Renal pelvis (tissue), 4 donors: ENCODE data around the gene MRTFA. TPM values are rescaled to one million over a fixed set of nuclear protein-coding genes. Genes with fewer than 3 reads are reported as not detected.
"Not testable (repeated sequence)": the region's sequence is repeated elsewhere in the genome, so short reads cannot be mapped to it uniquely, and the experiment has no call there.

Experiments
- DNase-seq: peaks from one replicate; pipeline ENCODE4 v3.0.0-alpha.2; 2013
- polyA plus RNA-seq, 3 donors: library from polyadenylated mRNA; unstranded; fragments of 120-200 nt; gene quantifications; one replicate each; pipeline ENCODE4 v1.2.1, GENCODE V29; 2013; ENCODE audit not compliant: insufficient read length in 3 of 3

The MRTFA gene
- polyA plus RNA-seq, 3 donors, result 28.2 to 31.1 (median 28.5) TPM

DNA sequence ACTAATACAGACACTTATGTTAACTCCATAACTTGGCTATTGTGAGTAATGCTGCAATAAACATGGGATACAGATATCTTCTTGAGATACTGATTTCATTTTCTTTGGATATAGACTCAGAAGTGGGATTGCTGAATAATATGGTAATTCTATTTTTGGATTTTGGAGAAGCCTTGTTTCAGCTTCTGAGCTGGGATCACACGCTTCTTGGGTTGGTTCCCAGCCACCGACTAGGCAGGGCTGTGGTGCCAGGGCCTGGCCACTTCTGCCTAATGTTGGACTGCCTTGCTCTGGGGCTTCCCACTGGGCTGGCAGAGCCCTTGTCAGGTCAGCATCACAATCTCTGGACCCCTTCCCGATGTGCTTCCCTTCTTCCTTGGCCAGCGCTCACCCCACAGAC lies 28.8 kb upstream of the MRTFA start:
- no peak for DNase-seq

DNA sequence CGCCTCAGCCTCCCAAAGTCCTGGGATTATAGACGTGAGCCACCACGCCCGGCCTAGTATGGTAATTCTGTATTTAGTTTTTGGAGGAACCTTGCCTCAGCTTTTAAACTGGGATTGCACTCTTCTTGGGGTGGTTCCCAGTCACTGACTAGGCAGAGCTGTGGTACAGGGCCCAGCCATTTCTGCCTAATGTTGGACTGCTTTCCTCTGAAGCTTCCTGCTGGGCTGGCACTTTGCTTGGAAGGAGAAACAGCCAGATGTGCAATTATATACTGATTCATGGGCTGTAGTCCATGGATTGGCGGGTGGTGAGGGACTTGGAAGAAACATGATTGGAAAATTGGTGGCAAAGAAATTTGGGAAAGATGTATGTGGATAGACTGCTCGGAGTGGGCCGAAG lies 25.2 kb upstream of the MRTFA start:
- DNase-seq, result no peak

DNA sequence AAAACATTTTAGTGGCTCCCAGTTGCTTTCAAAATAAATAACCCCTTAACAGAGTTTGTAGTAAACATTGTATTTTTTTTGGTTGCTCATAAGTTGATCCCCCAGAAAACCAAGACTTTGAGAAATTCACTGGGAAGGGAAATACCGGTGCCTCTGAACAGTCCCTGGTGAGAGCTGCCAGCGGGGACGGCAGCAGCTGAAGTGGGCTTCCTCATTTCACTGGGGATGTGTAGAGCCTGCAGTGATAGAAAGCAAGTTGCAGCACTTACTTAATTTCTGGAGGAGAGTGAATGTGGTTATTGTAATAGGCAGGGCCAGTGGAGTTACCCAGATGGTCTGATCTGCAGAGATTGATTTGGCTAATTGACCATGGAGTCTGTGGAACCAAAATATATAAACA lies 24.2 kb upstream of the MRTFA start:
- no peak for DNase-seq

DNA sequence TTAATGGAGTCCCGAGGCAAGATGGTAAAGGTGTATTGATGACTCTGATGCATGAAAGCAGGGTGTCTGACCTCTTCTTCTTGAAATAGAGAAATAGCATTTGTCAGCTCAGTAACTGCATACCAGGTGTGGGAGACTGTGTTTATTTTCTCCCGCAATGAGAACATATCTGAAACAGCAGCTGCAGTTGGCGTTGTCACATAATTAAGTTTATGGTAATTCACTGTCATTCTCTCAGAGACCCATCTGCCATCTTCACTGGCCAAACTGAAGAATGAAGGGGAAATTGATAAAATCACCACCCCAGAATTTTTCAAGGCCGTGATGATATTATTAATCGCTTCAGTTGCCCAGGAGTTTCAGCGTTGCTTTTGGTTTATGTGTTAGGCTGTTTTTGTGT lies 22.6 kb upstream of the MRTFA start:
- DNase-seq, result no peak

DNA sequence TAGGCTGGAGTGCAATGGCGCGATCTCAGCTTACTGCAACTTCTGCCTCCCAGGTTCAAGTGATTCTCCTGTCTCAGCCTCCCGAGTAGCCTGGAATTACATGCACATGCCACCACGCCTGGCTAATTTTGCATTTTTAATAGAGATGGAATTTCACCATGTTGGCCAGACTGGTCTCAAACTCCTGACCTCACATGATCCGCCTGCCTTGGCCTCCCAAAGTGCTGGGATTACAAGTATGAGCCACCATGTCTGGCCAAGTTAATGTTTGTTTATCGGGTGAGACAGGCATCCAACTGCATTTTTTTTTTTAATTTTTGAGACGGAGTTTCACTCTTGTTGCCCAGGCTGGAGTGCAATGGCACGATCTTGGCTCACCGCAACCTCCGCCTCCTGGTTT lies 20.1 kb upstream of the MRTFA start:
- not testable (repeated sequence) for DNase-seq

DNA sequence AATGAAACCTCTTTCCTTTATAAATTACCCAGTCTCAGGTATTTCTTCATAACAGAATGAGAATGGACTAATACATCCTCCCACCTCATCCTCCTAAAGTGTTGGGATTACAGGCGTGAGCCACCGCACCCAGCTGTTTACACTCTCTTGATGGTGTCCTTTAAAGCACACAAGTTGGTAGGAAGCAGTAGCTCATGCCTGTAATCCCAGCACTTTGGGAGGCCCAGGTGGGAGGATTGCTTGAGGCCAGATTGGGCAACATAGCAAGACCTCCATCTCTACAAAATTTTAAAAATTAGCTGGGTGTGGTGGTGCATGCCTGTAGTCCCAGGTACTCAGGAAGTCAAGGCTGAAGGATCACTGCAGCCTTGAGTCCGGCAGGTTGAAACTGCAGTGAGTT lies 19.4 kb upstream of the MRTFA start:
- DNase-seq, result not testable (repeated sequence)

DNA sequence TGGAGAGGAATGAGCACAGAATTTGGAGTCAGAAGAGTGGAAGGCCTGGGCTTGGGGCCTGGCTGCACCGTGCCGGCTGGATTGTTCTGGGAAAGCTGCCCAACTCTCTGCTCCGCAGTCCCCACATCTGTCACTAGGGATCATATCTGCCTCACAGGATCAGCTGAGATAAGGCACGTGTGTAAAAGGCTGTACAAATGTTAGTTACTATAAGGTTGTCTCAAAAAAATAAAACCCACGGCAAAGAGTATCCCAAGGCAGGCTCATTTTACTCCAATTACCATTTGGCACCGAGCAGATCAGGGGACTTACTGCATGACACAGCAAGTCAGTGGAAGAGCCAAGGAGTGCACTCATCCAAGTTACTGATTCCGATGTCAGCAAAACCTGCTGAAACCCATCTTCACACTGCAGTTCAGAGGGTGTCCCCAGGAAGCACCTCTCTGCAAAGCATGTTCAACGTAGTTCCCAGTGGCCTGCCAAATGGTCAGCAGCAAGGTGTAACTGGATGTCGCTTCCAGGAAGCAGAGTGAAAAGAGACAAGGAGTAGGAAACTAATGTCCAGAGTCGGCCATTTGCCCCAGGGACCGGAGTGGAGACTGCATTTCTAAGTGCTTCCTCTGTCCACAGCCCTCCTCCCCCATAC lies 18.1 kb upstream of the MRTFA start:
- no peak for DNase-seq

DNA sequence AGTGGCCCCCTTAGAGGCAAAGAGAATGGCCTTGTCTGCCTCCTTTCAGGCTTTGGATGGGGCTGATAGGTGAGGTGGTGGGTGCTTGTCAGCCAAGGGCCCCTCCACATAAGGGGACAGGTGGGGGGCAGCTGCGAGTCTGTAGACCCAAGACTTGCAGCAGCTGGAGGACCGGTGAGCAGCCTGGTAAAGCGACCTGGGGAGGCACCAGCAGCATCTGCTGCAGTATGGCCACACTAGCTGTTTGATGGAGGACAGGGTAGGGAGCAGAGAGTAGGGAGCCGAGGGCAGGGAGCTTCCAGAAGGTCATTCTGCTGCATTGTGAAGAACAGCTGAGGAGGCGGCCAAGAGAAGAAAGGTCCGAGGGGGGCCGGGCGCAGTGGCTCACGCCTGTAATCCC lies 16.8 kb upstream of the MRTFA start:
- no peak for DNase-seq

DNA sequence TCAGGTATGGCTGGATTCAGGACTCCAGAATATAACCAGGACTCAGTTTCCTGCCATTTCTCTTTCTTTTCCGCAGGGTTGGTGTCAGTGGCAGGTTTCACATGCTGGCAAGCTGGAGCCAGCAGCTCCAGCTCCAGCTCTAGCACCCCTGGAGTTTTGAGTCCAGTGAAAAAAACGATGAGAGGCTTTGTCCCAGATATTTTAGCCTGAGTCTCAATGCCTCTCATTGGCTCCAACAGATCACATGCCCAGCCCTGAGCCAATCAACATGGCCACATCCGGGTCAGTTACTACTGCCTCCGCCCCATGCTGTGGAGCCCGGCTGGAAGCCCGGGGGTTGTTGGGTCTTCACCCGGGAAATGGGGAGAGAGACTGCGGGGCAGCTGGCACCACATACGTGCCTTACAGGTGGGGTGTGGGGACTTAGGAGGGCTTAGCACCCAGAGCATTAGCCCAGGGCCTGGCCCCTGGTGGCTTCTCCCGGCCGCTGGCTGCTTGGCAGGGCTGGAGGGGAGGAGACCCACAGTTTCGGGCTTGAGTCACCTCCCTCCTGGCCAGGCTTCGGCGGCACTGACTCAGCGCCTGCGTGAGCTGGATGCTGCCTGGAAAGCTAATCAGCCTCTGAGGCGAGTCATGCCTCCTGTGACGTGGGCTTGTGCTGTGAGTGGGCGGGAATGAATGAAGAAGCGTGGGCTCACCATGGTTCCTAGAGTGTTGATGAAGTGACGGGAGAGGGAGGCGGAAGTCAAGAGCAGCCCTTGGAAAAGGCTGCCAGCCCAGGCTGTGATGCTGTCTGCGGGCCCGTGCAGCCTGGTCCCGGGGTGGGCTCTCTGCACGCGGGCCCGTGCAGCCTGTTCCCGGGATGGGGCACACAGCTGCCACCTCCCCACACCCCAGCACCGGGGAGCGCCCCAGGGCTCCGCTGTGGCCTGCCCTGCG lies 15.3 kb upstream of the MRTFA start:
- DNase-seq, result peak; percentile 73

DNA sequence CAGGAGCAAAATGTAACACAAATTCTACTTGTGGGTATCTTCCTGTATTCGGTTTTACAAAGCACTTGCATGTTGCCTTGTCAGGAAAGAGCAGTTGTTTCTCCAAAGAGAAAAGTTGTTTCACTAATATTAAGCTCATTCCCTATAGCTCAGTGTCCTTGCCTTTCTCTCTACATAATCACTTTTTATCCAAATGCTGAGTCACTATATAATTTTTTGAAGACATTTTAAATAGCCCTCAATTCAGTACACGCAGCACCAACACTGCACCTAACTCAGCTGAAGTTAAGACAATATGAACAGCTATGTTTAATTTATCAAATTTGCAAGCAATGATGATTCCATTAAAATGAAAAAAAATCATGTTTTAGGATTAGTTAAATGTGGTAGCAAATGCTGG lies 14.5 kb upstream of the MRTFA start:
- no peak for DNase-seq

DNA sequence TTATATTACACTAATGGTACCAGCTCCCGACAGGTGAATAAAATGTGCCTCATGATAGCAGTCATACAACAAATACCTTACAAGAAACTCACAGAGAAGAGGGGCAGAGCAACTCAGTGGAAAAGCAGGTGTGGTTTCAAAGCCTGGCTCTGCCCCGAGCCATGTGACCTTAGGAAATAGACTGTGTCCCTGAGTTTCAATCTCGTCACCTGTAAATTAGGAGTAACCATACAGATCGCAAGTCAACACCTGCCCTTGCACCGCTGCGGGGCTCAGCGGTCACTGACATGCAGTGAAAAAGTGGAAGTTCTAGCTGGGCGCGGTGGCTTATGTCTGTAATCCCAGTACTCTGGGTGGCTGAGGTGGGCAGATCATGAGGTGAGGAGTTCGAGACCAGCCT lies 11.9 kb upstream of the MRTFA start:
- no peak for DNase-seq

DNA sequence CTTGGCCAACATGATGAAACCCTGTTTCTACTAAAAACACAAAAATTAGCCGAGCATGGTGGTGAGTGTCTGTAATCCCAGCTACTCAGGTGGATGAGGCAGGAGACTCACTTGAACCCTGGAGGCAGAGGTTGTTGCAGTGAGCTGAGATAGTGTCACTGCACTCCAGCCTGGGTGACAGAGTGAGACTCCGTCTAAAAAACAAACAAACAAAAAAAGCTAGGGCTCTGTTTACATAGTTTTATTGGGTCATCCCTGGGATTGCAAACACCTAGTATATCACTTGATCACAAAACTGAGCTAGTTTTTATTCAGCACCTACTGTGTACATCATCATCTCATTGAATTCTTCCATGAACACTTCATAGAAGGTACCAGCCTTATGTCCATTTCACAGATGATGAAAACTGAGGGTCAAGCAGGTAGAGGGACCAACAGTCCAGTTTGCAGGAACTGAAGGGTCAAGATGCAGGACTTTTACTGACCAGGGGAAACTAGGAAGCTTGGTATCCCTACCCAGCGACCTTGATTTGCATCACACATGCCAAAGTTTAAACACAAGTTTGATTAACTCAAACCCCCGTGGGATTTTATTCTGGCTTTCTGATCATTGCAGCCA lies 9.2 kb upstream of the MRTFA start:
- DNase-seq, result no peak

DNA sequence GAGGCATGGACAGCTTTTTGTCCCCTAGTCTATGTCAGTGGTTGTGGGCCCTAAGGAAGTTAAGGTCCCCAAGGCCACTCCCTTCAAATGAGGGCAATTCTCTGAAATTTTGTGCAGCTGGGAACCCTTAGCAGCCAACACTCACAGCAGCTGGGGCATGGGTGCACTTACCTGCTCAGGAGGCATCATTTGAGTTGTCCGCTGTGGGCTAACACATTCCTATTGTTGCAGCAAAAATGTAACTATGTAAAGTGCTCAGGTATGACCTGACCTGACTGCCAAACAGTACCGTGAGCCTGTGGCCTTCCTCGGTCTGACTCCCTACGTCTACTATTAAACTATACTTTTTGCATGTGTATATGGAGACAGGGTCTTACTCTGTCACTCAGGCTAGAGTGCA lies 5.8 kb upstream of the MRTFA start:
- no peak for DNase-seq

DNA sequence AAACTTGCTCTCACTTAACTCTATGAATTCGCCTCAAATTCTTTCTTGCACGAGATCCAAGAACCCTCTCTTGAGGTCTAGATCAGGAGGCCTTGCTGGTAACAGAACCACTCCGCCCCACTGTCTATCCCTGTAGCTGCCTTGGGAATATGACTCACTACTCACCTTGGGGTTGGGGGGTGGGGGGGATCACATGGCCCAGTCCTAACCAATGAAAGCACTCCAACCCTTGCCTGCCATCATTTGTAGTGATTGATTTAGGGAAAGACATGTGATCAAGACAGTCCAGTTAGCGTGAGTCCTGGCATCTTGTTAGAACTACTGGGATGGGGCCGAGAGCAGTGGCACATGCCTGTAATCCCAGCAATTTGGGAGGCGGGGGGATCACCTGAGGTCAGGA lies 4.8 kb upstream of the MRTFA start:
- no peak for DNase-seq

DNA sequence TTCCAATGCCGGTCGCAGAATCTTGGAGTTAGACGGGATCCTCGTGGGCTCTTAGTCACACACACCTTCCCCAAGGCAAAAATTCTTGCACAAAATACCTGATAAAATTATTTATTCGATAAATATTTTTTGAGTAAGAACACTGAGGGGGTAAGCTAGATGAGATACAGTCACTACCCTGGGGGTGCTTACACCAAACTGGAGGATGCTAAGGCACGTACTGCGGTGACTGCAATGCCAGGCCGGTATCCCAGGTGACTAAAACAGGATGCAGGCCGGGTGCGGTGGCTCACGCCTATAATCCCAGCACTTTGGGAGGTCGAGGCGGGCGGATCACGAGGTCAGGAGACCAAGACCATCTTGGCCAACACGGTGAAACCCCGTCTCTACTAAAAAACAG lies 1.7 kb upstream of the MRTFA start:
- no peak for DNase-seq

DNA sequence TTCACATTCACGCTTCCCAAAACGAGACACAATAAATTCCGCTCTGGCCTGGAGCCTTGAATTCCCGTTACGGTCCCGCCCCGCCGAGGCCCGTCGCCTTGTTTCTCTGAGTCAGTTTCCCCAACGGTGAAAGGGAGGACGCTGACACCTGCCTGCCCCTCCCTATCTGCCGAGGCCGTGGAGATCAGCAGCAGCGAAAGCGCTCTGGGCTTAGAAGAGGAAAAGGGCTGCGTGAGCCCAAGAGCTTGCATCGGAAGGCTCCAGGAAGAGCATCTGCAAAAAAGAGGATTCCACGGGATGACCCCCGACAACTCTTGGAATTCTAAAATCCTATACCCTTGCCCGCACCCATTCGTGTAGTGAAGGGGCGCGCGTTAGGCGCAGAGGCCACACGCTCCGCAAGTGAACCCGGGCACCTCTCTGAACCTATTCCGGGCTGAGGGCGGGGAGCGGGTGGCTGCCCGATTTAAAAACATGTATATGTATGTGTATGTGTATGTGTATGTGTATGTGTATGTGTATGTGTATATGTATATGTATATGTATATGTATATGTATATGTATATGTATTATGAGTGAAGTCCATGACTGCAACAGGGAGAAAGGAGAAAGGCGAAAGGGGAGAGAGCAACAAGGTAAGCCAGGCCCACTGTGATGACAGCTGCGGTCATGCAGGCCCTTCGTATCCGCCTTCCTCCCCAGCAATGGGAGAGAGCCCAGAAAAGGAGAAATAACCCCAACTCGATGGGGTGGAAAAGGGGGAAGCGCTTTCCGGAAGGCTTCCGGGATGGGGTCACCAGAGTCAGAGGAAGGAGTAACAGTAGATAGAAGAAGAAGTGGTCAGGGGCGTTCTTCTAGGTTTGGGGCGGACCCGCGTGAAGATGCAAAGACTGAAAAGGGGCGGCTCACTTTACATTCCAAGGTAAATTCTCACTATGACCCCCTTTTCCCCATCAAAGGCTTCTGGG lies 948 bp upstream of the MRTFA start:
- no peak for DNase-seq

DNA sequence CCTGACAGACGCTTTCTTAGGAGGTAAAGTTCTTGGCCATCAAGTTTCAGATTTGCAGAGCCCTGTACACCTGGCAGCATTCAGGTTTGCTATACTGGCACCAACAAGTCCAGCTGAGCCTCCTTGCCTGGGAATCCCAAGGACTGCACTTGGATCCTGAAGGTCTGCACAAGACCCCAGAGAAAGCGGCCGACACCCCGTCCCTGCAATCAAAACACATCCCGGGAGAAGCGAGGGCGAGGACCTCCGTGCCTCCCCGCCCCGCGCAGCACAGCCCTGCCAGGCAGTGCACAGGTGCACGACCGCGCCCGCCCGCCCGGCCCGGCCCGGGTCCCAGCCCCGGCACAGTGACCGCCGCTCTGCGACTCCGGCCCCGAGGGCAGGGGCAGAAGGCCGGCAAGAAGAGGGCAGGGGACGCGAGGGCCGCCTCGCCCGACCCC lies 559 bp downstream of the MRTFA start:
- no peak for DNase-seq

DNA sequence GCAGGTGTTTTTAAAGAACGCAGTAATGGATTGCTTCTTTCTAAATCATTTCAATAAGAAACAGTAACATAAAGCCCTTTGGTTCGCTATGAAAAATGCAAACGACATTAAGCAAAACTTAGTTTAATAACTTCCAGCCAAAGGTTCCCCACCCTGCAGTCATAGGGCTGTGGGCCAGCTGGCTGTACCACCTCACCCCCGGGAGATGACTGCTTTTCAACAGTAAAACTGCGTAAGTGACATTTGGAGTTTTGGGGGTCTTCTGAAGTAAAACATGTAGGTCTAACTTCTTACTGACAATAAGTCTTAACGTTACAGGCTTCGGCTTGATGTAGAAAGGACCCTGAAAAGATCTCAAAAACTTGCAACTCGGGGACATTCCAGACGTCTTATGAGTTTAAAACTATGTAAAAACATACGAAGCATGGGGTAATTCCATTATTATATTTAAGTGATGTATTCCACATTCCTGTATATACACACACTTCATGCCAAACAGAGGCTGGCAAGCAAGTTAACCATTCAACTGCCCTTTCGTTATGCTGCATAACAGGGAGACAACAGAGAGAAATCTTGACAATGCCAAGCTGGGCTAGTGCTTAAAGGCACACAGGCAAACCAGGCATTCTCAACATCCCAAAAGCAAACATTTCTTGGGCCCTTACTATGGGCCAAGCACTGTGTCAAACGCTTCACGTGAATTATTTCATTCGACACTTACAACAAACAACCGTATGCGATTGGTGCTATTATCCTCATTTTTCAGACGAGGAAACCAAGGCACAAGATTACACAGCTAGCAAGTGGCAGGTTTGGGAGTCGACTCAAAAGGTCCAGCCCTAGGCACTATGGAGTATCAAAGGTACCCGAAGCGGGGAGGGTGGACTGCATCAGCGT lies 1.2 kb downstream of the MRTFA start:
- no peak for DNase-seq

DNA sequence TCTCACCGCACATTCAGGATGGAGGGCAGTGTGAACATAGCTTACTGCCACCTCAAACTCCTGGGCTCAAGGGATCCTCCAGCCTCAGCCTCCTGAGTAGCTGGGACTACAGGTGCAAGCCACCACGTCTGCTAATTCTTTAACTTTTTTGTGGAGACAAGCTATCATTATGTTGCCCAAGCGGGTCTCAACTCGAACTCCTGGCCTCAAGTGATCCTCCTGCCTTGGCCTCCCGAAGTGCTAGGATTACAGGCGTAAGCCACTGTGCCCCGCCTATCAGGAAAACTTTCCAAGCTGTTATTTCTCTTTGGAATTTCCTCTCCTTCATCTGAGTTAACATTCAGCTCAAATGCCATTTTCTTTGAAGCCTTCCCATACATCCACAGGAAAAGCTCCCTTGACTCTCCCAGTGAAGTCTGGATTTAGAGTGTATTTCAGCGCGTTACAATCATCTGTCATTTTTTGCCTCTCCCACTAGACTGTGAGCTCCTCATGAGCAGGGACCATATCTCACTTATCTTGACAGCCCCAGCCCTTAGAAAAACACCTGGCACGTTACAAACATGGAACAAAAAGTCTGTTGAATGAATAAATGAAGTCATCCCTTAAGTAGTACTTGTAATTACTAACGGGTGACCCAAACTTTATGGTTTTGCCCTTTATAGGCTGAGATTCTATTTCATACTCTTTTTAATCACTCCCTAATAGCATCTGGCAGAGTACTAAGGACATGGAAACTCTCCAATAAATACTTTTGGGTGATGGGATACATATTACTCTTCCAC lies 2.2 kb downstream of the MRTFA start:
- DNase-seq, result no peak

DNA sequence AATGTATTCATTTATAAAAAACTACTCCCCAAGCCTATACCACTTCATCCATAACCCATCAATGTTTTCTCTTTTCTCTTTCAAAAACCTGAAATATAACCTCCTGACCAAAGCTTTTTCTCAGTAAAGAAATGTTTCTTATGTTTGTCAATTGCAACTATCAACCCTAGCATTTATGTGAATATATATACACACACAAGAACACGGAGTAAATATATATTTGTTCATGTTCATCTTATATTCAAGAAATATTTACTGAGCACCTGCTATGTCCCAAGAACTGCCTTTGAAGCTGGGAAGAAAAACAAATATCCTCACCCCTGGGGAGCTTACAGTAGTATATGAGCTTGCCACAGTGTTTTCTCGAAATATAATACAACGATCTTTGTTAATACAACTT lies 3.5 kb downstream of the MRTFA start:
- no peak for DNase-seq
